Measurements from ENCODE around the gene PAPPA.

Gene PAPPA

DNA sequence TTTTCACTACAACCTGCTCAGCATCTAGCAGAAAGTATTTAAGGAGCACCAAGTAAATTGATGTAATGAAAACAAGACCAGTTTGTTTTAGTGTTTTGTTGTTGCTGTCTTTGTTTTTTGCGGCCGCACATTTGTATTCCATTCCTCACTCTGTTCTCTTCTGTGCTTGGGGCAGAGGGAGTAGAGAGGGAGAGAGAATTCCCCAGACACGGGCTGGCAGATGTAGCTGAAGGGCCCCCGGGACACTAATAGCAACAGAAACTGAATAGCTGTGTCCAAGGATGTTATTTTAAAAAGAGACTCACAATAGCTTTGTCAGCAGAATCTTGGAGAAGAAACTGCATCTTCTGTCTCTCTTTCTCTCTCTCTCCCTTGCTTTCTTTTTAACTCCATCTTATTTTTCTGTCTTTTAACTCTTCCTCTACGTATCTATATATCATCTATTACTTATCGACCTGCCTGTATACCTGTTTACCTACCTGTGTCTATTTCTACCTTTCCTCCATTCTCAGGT lies 145.3 kb downstream of the PAPPA start:
- peaks cover 6% of the 10 kb centered on the region for H3K9me3 Mint-ChIP-seq
- H3K27me3 Mint-ChIP-seq = no peaks in the 10 kb centered on the region
- H3K4me1 Mint-ChIP-seq (ENCODE audit: low read depth) = no peaks in the 10 kb centered on the region
- intact Hi-C loops (cut with micrococcal nuclease) = no loop called here
- H3K36me3 Mint-ChIP-seq (ENCODE audit: low read depth) = no peaks in the 10 kb centered on the region
- no peak overlapping the region for H3K4me3 Mint-ChIP-seq
- no peak overlapping the region for H3K27ac Mint-ChIP-seq

DNA sequence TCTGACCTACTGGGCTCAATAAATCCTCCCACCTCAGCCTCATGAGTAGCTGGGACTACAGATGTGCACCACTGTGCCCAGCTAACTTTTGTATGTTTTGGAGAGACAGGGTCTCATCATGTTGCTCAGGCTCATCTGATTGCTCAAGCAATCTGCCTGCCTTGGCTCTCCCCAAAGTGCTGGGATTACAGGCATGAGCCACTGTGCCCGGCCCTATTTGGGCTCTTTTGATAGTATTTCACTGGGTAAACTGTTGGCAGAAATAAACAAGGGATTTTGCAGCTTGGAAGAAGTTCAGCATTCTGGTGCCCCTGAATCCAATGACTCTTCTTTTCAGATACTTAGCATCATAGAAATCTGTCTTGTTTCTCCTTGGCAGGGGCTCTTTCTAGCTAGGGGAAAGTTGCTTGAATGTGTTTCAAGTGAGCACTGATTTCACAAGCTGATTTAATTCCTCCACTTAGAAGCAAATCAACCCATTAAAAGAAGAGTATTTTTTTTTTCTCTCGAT lies 146.8 kb downstream of the PAPPA start:
- Mint-ChIP-seq H3K36me3 (ENCODE audit: low read depth) (no peaks in the 10 kb centered on the region), H3K27ac (no peak overlapping the region), H3K27me3 (no peaks in the 10 kb centered on the region), H3K4me3 (no peak overlapping the region), H3K9me3 (peaks cover 6% of the 10 kb centered on the region), H3K4me1 (ENCODE audit: low read depth) (no peaks in the 10 kb centered on the region)
- intact Hi-C loops (cut with micrococcal nuclease) = no loop called here

GRCh38 chr9:116303270-116303669 lies 149.7 kb downstream of the PAPPA start:
- Mint-ChIP-seq H3K4me1 (ENCODE audit: low read depth) (no peaks in the 10 kb centered on the region), H3K4me3 (no peak overlapping the region), H3K9me3 (peaks cover 6% of the 10 kb centered on the region), H3K27me3 (no peaks in the 10 kb centered on the region), H3K27ac (no peak overlapping the region), H3K36me3 (ENCODE audit: low read depth) (no peaks in the 10 kb centered on the region)
- intact Hi-C loops (cut with micrococcal nuclease) = no loop called here

DNA sequence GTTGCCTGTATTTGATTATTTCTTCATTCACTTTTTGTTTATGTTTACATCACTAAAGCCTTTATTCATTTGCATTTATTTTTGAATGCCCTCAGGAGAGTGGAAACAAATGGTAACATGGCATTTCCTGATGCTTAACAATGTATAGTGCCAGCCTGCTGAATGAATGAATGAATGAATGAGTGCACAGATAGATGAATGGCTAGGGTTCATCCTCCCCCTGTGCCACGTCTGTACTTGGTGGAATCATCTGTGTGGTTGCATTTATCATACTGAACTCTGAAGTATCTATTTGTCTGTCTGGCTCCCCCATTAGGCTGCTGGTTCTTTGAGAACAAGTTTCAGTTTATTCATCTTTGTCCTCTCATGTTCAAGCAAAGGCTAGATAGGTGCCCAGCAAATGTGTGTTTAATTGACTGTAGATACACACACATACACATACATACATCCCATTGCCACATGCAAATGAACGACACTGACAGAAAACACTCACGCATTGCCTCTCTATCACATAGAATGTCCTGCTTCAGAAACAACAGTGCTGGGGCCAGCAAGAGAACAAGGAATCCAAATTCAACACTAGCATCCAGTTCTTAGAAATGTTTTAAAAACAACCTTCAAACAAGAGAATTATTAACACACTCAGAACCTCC lies 150.4 kb downstream of the PAPPA start:
- no peak overlapping the region for H3K4me3 Mint-ChIP-seq
- H3K36me3 Mint-ChIP-seq (ENCODE audit: low read depth) = no peaks in the 10 kb centered on the region
- no peaks in the 10 kb centered on the region for H3K27me3 Mint-ChIP-seq
- intact Hi-C loops (cut with micrococcal nuclease) = no loop called here
- H3K27ac Mint-ChIP-seq = no peak overlapping the region
- no peaks in the 10 kb centered on the region for H3K4me1 Mint-ChIP-seq (ENCODE audit: low read depth)
- peaks cover 6% of the 10 kb centered on the region for H3K9me3 Mint-ChIP-seq

DNA sequence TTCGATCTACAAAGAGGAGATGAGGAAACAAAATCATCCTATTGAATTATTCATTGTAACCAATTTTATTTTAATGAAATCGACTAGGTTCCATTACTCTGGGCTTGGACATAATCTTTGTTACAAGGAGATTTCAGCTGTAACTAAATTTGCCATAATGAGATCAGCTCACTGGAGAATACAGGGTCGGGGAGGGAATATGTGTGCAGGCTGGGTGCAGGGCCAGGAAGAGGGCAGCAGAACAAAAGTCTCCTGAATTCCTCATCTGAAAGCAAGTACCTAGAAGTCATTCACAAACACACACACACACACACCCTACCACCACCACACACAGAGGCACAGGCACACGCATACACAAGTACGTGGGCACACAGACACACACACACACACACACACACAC lies 151.2 kb downstream of the PAPPA start:
- intact Hi-C loops (cut with micrococcal nuclease) = no loop called here
- Mint-ChIP-seq H3K27ac (no peak overlapping the region), H3K27me3 (no peaks in the 10 kb centered on the region), H3K36me3 (ENCODE audit: low read depth) (no peaks in the 10 kb centered on the region), H3K4me1 (ENCODE audit: low read depth) (no peaks in the 10 kb centered on the region), H3K4me3 (no peak overlapping the region), H3K9me3 (peaks cover 6% of the 10 kb centered on the region)

- Mint-ChIP-seq H3K36me3 (ENCODE audit: low read depth) (no peaks in the 10 kb centered on the region), H3K27ac (no peak overlapping the region), H3K27me3 (no peaks in the 10 kb centered on the region), H3K4me1 (ENCODE audit: low read depth) (no peaks in the 10 kb centered on the region), H3K4me3 (no peak overlapping the region), H3K9me3 (no peaks in the 10 kb centered on the region)
- intact Hi-C loops (cut with micrococcal nuclease) = no loop called here
Measured at GRCh38 chr9:116308076-116308475, 154.5 kb downstream of the PAPPA start.

- Mint-ChIP-seq H3K9me3 (no peaks in the 10 kb centered on the region), H3K27ac (no peak overlapping the region), H3K4me1 (ENCODE audit: low read depth) (no peaks in the 10 kb centered on the region), H3K27me3 (no peaks in the 10 kb centered on the region), H3K4me3 (no peak overlapping the region), H3K36me3 (ENCODE audit: low read depth) (no peaks in the 10 kb centered on the region)
- intact Hi-C loops (cut with micrococcal nuclease) = no loop called here
Measured at GRCh38 chr9:116309900-116310611, 156.5 kb downstream of the PAPPA start.

- Mint-ChIP-seq H3K4me1 (ENCODE audit: low read depth) (no peaks in the 10 kb centered on the region), H3K9me3 (no peaks in the 10 kb centered on the region), H3K36me3 (ENCODE audit: low read depth) (no peaks in the 10 kb centered on the region), H3K27me3 (no peaks in the 10 kb centered on the region), H3K4me3 (no peak overlapping the region), H3K27ac (no peak overlapping the region)
- intact Hi-C loops (cut with micrococcal nuclease) = no loop called here
Measured at GRCh38 chr9:116312221-116312620, 158.6 kb downstream of the PAPPA start.

DNA sequence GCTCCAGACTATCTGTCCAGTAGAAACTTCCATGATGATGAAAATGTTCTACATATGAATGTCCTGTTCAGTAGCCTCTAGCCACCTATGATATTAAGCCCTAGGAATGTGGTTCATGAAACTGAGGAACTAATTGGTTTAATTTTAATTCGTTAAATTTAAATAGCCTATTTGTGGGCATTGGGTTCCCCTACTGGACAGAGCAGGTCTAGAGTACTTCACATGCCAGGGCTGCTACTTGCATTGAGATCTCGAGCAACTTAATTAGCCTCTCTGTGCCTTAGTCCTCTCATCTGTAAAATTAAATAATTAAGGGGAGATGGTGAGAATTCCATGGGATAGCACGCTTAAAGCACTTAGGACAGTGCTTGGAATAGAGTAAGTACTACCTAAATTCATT lies 160.0 kb downstream of the PAPPA start:
- no peaks in the 10 kb centered on the region for H3K27me3 Mint-ChIP-seq

DNA sequence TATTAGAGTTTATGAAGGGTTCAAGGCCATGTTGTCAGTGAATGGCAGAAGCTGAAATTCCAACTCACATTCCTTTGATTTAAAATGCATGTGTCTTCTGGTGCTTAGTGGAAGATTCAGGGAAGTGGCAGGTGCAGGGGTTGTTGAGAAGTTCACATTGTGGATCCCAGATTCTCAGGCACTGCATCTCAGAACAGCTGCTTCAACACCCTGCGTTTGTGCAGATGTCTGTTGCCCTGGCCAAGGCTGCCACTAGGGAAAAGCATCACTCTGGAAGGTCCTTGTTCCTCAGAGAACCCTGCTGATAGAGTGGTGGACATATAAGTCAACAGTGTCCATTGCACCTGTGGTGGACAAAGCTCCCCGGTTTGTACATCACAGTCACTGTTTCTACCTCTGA lies 162.7 kb downstream of the PAPPA start:
- no peaks in the 10 kb centered on the region for H3K27me3 Mint-ChIP-seq
- H3K27ac Mint-ChIP-seq = no peak overlapping the region
- H3K9me3 Mint-ChIP-seq = no peaks in the 10 kb centered on the region

More for the DNA sequence above, 160.0 kb downstream of the PAPPA start:
- Mint-ChIP-seq H3K27ac (no peak overlapping the region), H3K4me1 (ENCODE audit: low read depth) (no peaks in the 10 kb centered on the region), H3K9me3 (no peaks in the 10 kb centered on the region), H3K36me3 (ENCODE audit: low read depth) (no peaks in the 10 kb centered on the region), H3K4me3 (no peak overlapping the region)
- intact Hi-C loops (cut with micrococcal nuclease) = no loop called here

DNA sequence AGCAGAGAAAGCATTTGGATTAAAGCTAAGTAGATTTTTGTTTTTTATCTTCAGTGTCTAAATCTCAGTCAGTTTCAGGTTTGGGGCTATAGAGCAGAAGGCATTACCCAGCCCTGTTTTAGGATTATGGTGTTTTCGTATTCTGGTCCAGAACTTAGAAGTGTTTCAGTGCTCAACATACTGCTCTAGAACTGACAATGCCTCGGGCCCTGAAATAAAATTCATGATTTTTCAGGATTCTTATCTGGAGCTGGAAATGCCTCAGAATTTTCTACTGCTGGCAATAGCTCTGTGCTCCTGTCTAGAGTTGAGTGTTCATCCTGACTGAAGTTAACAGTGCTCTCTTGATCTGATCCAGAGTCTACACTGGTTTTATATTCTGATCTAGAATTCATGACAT lies 163.9 kb downstream of the PAPPA start:
- intact Hi-C loops (cut with micrococcal nuclease) = no loop called here
- Mint-ChIP-seq H3K4me3 (no peak overlapping the region), H3K9me3 (no peaks in the 10 kb centered on the region), H3K27ac (no peak overlapping the region), H3K36me3 (ENCODE audit: low read depth) (no peaks in the 10 kb centered on the region), H3K4me1 (ENCODE audit: low read depth) (no peaks in the 10 kb centered on the region), H3K27me3 (no peaks in the 10 kb centered on the region)

More for the DNA sequence above, 162.7 kb downstream of the PAPPA start:
- Mint-ChIP-seq H3K4me3 (no peak overlapping the region), H3K4me1 (ENCODE audit: low read depth) (no peaks in the 10 kb centered on the region), H3K36me3 (ENCODE audit: low read depth) (no peaks in the 10 kb centered on the region)
- intact Hi-C loops (cut with micrococcal nuclease) = no loop called here

DNA sequence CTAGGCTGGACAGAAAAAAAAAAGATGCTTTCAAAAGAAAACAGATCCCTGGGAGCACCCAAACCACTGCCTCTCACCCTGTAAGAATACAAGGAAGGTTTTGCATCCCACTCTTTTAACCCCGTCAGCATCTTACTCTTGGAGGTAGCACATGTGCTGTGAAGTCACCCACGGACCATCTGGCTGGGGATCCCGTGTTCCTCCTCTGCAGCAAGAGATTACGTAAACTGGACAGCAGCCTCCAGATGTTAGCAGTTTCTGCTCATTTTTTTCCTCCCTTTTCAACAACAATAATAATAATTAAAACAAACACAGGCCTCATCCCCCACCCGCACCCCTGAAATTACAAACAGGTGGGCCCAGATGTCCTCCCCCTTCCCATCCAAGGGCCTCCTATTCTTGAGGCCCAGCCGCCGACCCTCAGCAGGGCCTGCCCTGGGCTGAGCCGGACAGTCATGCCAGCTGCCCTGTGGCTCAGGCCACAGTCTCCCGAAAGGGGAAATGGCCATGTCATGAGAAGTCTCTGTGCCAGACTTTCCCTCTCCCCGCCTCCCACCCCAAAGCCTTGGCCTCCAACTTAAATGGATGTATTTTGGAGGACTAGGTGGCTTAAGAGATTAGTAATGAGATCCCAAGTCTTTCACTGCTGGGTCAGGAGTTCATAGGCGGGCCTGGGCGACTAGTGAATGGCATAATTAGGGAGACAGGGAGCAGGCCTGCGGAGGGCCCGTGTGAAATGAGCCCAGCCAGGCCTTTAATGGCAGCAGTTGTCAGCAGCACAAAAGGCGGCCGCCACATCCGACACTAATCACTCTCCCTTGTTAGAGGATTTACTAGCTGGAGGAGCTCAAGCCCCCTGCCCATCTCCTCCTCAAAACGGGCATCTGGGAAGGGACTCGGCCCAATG lies 165.1 kb downstream of the PAPPA start:
- Mint-ChIP-seq H3K36me3 (ENCODE audit: low read depth) (no peaks in the 10 kb centered on the region), H3K4me3 (no peak overlapping the region), H3K27ac (no peak overlapping the region), H3K9me3 (no peaks in the 10 kb centered on the region), H3K27me3 (no peaks in the 10 kb centered on the region), H3K4me1 (ENCODE audit: low read depth) (no peaks in the 10 kb centered on the region)
- intact Hi-C loops (cut with micrococcal nuclease) = no loop called here

- Mint-ChIP-seq H3K9me3 (no peaks in the 10 kb centered on the region), H3K27ac (no peak overlapping the region), H3K36me3 (ENCODE audit: low read depth) (no peaks in the 10 kb centered on the region)
Measured at GRCh38 chr9:116319480-116319879, 165.9 kb downstream of the PAPPA start.

DNA sequence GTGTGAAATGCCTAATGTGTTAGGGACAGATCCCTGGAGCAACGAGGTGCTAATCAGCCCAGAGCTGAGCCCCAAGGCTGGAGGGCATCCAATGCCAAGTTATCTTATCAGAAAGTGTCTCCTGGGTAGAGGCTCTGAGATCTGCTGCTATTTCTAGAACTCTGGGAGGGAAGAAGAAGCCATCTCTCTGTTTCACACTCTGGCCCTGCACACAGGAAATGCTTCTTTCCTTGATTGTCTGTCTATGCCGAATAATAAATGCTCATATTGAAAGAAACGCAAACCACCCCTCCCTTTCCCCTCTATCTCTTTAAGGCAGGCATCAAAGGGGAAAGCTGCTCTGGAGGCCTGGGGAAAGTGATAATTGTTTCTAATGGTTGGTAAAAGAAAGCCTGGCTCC lies 166.7 kb downstream of the PAPPA start:
- Mint-ChIP-seq H3K36me3 (ENCODE audit: low read depth) (no peaks in the 10 kb centered on the region), H3K9me3 (no peaks in the 10 kb centered on the region), H3K4me3 (no peak overlapping the region), H3K27ac (no peak overlapping the region), H3K27me3 (no peaks in the 10 kb centered on the region), H3K4me1 (ENCODE audit: low read depth) (no peaks in the 10 kb centered on the region)
- intact Hi-C loops (cut with micrococcal nuclease) = no loop called here

More at GRCh38 chr9:116319480-116319879, 165.9 kb downstream of the PAPPA start:
- H3K27me3 Mint-ChIP-seq = no peaks in the 10 kb centered on the region
- intact Hi-C loops (cut with micrococcal nuclease) = no loop called here
- no peak overlapping the region for H3K4me3 Mint-ChIP-seq
- H3K4me1 Mint-ChIP-seq (ENCODE audit: low read depth) = no peaks in the 10 kb centered on the region
